ENCODE data around the gene DLG5. TPM values are rescaled to one million over a fixed set of nuclear protein-coding genes. Genes with fewer than 3 reads are reported as not detected.

The DLG5 gene
- total RNA-seq, 1 experiment from 2014 or later, result 51.0 TPM

DNA sequence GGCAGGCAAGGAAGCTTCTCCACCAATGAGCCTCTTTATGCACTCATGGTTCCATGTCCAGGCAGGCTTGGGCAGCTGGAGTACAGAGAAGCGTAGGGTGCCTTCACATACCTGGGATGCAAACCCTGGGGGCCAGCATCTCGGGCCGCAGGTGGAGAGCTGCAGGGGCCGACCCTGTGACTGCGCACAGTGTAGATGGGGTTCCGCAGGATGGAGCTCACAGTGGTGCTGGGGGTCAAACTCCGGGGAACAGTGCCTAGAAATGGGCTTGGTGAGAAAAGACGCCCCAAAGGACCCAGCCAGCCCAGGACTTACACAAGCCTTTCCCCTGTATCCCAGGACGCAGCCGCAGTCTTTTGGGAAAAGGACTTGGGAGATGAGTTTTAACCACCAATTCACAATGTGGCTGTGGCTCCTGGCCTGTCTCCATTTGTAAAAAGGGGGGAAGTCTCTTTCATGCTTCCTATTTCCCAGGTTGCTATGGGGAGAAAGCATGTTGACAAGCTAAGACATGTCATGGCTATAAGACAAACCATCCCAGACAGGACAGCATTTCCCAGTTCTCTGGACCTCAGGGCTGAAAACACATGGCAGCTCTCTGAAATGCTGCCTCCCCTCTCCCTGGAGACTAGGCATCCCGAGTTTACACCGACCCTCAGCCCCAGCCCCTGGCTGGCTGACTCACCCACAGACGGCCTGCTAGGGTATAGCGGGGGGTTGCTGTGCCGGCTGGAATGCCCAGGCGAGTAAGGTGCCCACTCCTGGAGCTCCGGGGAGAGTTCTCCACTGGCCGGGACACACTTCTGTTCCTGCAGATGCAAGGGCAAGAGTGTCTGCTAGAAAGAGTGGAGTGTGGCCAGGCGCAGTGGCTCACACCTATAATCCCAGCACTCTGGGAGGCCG lies 107.1 kb downstream of the DLG5 start:
- no peak overlapping the region for H3K4me3 Mint-ChIP-seq (ENCODE audit: low read depth, unreplicated experiment)
- no peak overlapping the region for H3K27ac Mint-ChIP-seq (ENCODE audit: unreplicated experiment)
- intact Hi-C loops (cut with micrococcal nuclease; ENCODE audit: unreplicated experiment), result no loop called here
- TF ChIP-seq, protein P1, sequence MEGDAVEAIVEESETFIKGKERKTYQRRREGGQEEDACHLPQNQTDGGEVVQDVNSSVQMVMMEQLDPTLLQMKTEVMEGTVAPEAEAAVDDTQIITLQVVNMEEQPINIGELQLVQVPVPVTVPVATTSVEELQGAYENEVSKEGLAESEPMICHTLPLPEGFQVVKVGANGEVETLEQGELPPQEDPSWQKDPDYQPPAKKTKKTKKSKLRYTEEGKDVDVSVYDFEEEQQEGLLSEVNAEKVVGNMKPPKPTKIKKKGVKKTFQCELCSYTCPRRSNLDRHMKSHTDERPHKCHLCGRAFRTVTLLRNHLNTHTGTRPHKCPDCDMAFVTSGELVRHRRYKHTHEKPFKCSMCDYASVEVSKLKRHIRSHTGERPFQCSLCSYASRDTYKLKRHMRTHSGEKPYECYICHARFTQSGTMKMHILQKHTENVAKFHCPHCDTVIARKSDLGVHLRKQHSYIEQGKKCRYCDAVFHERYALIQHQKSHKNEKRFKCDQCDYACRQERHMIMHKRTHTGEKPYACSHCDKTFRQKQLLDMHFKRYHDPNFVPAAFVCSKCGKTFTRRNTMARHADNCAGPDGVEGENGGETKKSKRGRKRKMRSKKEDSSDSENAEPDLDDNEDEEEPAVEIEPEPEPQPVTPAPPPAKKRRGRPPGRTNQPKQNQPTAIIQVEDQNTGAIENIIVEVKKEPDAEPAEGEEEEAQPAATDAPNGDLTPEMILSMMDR (IDR thresholded peaks at IDR 0.05; ENCODE audit: unreplicated experiment), result no peak
- CTCF ChIA-PET, result interaction anchor here (1.3 kb wide), 1 partner anchor 80 kb away, joined by 3 read pairs; no protein-coding TSS in a partner anchor
- DNase-seq, result no peak
- H3K4me1 Mint-ChIP-seq (ENCODE audit: low read depth, unreplicated experiment), result no peaks in the 10 kb centered on the region
- H3K27me3 Mint-ChIP-seq (ENCODE audit: unreplicated experiment), result no peaks in the 10 kb centered on the region
- no TSS peak for BruUV-seq (replicated peaks)
- peaks cover 28% of the 10 kb centered on the region for H3K36me3 Mint-ChIP-seq (ENCODE audit: insufficient read depth, unreplicated experiment)
- no peaks in the 10 kb centered on the region for H3K9me3 Mint-ChIP-seq (ENCODE audit: low read depth, unreplicated experiment)

DNA sequence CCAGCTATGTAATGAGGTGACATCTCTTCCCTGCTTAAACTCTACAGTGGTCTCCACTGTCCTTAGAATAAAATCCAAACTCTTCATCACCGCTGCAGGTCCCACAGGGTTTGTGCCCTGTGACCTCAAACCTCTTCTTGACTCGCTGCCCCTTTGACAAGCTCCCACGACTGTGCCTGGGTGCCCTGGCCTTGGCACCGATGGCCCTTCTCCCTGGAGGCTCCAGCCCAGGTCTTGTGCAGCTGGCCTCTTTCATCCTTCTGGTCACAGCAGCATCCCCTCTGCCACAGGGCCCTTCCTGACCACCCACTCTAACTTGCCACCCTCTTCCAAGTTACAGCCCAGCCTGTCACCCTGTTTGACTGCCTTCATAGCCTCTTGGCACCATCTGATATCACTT lies 108.2 kb downstream of the DLG5 start:
- no peaks in the 10 kb centered on the region for H3K4me1 Mint-ChIP-seq (ENCODE audit: low read depth, unreplicated experiment)
- H3K27ac Mint-ChIP-seq (ENCODE audit: unreplicated experiment), result no peak overlapping the region
- TF ChIP-seq, protein P1 (IDR thresholded peaks at IDR 0.05; ENCODE audit: unreplicated experiment), result no peak
- no TSS peak for BruUV-seq (replicated peaks)
- no peaks in the 10 kb centered on the region for H3K9me3 Mint-ChIP-seq (ENCODE audit: low read depth, unreplicated experiment)
- H3K27me3 Mint-ChIP-seq (ENCODE audit: unreplicated experiment), result no peaks in the 10 kb centered on the region
- no peak overlapping the region for H3K4me3 Mint-ChIP-seq (ENCODE audit: low read depth, unreplicated experiment)
- DNase-seq, result no peak
- CTCF ChIA-PET, result no interaction called here
- H3K36me3 Mint-ChIP-seq (ENCODE audit: insufficient read depth, unreplicated experiment), result peaks cover 21% of the 10 kb centered on the region
- intact Hi-C loops (cut with micrococcal nuclease; ENCODE audit: unreplicated experiment), result no loop called here

DNA sequence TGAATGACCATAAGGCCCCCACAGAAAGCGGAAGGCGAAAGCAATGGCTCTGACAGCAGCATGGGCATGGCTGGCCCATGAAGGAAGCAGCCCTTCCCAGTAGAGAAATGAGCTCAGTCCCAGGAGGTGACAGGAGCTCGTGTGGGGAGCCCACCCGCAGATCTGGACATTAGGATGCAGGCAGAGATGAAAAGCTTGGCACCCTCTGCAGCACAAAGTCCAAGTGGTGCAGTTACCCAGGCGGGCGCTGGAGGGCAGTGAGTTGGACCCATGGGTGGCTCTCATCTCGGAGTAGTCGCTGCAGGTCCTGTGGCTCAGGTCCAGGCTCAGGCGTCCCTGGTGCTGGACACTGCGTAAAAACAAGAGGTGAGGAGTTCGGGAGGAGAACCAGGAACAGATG lies 109.0 kb downstream of the DLG5 start:
- H3K4me1 Mint-ChIP-seq (ENCODE audit: low read depth, unreplicated experiment), result no peaks in the 10 kb centered on the region
- TF ChIP-seq, protein P1 (IDR thresholded peaks at IDR 0.05; ENCODE audit: unreplicated experiment), result no peak
- BruUV-seq (replicated peaks), result no TSS peak
- DNase-seq, result no peak
- no peak overlapping the region for H3K4me3 Mint-ChIP-seq (ENCODE audit: low read depth, unreplicated experiment)
- no peaks in the 10 kb centered on the region for H3K27me3 Mint-ChIP-seq (ENCODE audit: unreplicated experiment)
- no peak overlapping the region for H3K27ac Mint-ChIP-seq (ENCODE audit: unreplicated experiment)
- CTCF ChIA-PET, result interaction anchor here (0.7 kb wide), 1 partner anchor 23 kb away, joined by 3 read pairs; no protein-coding TSS in a partner anchor
- H3K36me3 Mint-ChIP-seq (ENCODE audit: insufficient read depth, unreplicated experiment), result peaks cover 21% of the 10 kb centered on the region
- intact Hi-C loops (cut with micrococcal nuclease; ENCODE audit: unreplicated experiment), result no loop called here
- no peaks in the 10 kb centered on the region for H3K9me3 Mint-ChIP-seq (ENCODE audit: low read depth, unreplicated experiment)

DNA sequence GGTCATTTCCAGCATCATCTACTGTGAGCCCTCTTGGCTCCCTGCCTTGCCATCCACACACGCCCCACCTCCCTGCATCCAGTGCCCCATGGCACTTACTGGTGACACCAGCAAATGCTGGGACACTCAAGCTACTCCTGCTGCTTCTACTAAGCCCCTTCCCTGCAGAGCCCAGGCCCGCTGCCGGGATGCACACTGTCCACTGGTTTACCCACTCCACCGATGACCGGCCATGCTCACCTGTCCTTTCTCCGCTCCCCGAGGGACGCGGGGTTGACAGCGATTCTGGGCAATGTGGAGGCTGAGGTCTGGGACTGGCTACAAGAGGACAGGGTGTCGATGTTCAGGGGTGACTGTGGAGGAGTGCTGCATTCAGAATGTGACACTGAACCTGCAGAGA lies 110.2 kb downstream of the DLG5 start:
- intact Hi-C loops (cut with micrococcal nuclease; ENCODE audit: unreplicated experiment), result no loop called here
- Mint-ChIP-seq H3K27ac (ENCODE audit: unreplicated experiment) (no peak overlapping the region), H3K27me3 (ENCODE audit: unreplicated experiment) (no peaks in the 10 kb centered on the region), H3K9me3 (ENCODE audit: low read depth, unreplicated experiment) (no peaks in the 10 kb centered on the region), H3K4me1 (ENCODE audit: low read depth, unreplicated experiment) (no peaks in the 10 kb centered on the region), H3K4me3 (ENCODE audit: low read depth, unreplicated experiment) (no peak overlapping the region), H3K36me3 (ENCODE audit: insufficient read depth, unreplicated experiment) (peaks cover 21% of the 10 kb centered on the region)
- DNase-seq, result no peak
- TF ChIP-seq, protein P1 (IDR thresholded peaks at IDR 0.05; ENCODE audit: unreplicated experiment), result no peak
- CTCF ChIA-PET, result no interaction called here
- no TSS peak for BruUV-seq (replicated peaks)

Data from Calu3 (cell line).